ENCODE data around the gene PLAC8. TPM values are rescaled to one million over a fixed set of nuclear protein-coding genes. Genes with fewer than 3 reads are reported as not detected.

Gene PLAC8
- total and polyA plus RNA-seq, 12 donors = 0.39 to 9.4 (median 0.63) TPM

DNA sequence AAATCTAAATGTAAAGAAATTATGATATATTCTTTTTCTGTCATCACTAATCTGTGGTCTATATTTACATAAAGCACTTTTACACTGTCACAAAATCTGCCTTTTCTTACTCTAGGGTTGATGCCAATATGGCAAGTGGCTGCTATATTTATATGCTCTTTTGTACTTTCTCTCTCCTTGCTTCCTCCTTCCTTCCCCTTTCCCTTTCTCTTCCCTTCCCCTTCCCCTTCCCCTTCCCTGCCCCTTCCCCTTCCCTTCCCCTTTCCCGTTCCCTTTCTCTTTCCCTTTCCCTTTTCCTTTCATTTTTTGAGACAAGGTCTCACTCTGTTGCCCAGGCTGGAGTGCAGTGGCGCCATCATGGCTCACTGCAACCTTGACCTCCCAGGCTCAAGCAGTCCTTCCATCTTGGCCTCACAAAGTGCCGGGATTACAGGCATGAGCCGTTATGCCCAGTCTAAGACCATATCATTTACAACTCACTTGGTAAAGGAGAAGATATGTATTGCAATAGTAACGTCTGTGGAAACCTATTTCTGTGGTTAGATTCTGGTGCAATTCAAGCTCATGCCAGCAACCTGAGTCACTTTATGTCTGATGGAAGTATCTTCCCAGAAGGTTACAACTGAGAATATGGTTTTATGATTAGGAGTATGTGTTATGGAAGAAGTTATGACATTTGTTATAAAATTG is 13.9 kb upstream of the PLAC8 start:
- 82 to 83% methylated on average over 5 of the region's 5 CpGs for WGBS, 2 donors
- Histone ChIP-seq H3K27ac (no peak overlapping the region), H3K4me1 (peaks cover 0 to 26% (median 0%) of the 10 kb centered on the region in 9 donors), H3K9me3 (peaks cover 0 to 15% (median 0%) of the 10 kb centered on the region in 11 donors), H3K27me3 (no peaks in the 10 kb centered on the region), H3K4me3 (no peak overlapping the region), H3K36me3 (no peaks in the 10 kb centered on the region)
- ATAC-seq = no peak
- TF ChIP-seq, protein P1, sequence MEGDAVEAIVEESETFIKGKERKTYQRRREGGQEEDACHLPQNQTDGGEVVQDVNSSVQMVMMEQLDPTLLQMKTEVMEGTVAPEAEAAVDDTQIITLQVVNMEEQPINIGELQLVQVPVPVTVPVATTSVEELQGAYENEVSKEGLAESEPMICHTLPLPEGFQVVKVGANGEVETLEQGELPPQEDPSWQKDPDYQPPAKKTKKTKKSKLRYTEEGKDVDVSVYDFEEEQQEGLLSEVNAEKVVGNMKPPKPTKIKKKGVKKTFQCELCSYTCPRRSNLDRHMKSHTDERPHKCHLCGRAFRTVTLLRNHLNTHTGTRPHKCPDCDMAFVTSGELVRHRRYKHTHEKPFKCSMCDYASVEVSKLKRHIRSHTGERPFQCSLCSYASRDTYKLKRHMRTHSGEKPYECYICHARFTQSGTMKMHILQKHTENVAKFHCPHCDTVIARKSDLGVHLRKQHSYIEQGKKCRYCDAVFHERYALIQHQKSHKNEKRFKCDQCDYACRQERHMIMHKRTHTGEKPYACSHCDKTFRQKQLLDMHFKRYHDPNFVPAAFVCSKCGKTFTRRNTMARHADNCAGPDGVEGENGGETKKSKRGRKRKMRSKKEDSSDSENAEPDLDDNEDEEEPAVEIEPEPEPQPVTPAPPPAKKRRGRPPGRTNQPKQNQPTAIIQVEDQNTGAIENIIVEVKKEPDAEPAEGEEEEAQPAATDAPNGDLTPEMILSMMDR (IDR thresholded peaks at IDR 0.05) = no peak
- DNase-seq = no peak
- intact Hi-C loops (cut with DNase I) = no loop called here

DNA sequence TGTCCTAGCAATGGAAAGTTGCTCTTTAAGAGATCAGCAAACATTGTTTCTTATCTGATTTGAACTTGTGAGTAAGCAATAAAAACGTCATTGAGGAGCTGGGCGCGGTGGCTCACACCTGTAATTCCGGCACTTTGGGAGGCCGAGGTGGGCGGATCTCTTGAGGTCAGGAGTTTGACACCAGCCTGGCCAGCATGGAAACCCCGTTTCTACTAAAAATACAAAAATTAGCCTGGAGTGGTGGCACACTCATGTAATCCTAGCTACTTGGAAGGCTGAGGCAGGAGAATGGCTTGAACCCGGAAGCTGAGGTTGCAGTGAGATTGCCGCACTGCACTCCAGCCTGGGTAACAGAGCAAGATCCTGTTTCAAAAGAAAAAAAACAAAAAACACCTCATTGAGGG is 11.2 kb upstream of the PLAC8 start:
- Histone ChIP-seq H3K4me1 (peaks cover 0 to 26% (median 0%) of the 10 kb centered on the region in 9 donors), H3K9me3 (peaks cover 0 to 23% (median 0%) of the 10 kb centered on the region in 11 donors), H3K4me3 (no peak overlapping the region), H3K27ac (peak overlapping the region in 1 of 10 donors; percentile 61), H3K36me3 (no peaks in the 10 kb centered on the region), H3K27me3 (no peaks in the 10 kb centered on the region)
- intact Hi-C loops (cut with DNase I) = no loop called here
- DNase-seq (no peak), ATAC-seq (no peak)
- WGBS, 2 donors = 82 to 89% methylated on average over 9 of the region's 9 CpGs
- TF ChIP-seq, protein P1 (IDR thresholded peaks at IDR 0.05) = no peak

DNA sequence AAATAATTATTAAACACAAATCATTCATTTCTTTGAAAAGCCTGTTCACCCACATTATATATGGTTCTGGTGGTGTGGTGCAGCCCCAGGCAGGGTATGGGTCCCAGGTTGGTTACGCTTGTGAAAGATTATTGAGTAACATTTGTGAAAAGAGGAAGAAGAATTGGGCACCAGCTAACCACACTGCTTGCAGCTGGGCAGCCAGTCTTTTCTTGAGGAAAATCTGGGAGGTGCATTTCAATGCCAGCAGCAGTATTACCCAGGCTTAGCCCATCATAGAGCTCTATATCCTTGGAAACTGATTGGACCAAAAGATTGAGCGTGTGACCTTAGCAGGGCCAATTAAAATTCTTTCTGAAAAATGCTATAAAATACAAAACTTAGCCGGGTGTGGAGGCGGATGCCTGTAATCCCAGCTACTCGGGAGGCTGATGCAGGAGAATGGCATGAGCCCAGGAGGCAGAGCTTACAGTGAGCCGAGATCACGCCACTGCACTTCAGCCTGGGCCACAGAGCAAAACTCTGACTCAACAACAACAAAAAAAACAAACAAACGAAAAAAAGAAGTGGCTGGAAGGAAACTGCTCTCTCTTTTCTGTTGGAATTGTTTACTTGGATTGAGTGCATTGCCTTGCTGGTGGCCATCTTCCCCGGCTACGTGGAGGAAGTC is 9.7 kb upstream of the PLAC8 start:
- DNase-seq (no peak), ATAC-seq (peak in 5 of 8 donors; percentile 28 to 66 (median 53))
- peaks cover 0 to 23% (median 0%) of the 10 kb centered on the region in 11 donors for H3K9me3 ChIP-seq
- no peaks in the 10 kb centered on the region for H3K36me3 ChIP-seq
- intact Hi-C loops (cut with DNase I) = no loop called here
- no peak overlapping the region for H3K4me3 ChIP-seq
- peak overlapping the region in 1 of 10 donors; percentile 55 for H3K27ac ChIP-seq
- 74 to 79% methylated on average over 10 of the region's 10 CpGs for WGBS, 2 donors
- no peaks in the 10 kb centered on the region for H3K27me3 ChIP-seq
- TF ChIP-seq, protein P1 (IDR thresholded peaks at IDR 0.05) = no peak
- H3K4me1 ChIP-seq = peaks cover 0 to 29% (median 0%) of the 10 kb centered on the region in 9 donors

DNA sequence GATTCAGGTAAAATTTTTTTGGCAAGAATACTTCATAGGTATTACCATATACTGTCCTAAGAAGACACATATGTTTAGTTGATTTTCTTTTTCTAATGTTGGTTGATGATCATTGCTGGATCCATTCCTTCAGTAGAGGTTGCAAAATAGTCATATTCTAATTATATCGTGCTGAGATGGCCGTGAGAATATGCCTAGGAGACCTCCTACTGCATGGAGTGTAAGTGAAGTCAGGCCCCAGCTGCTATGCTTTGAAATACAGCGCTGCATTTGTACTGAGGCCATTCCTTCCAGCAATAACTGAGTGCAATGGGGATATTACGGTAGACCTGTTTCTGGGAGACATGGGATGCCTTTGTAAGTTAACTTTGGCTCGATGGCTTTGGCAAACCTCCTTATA is 6.7 kb upstream of the PLAC8 start:
- ATAC-seq = no peak
- intact Hi-C loops (cut with DNase I) = no loop called here
- Histone ChIP-seq H3K4me1 (peaks cover 0 to 26% (median 0%) of the 10 kb centered on the region in 9 donors), H3K9me3 (peaks cover 0 to 12% (median 0%) of the 10 kb centered on the region in 11 donors), H3K27ac (no peak overlapping the region), H3K27me3 (no peaks in the 10 kb centered on the region), H3K36me3 (no peaks in the 10 kb centered on the region), H3K4me3 (no peak overlapping the region)
- TF ChIP-seq, protein P1 (IDR thresholded peaks at IDR 0.05) = no peak
- DNase-seq = no peak
- WGBS, 2 donors = 80 to 81% methylated on average over 5 of the region's 5 CpGs
